Activated naive CD4-positive, alpha-beta T cell treated with anti-CD3 and anti-CD28 coated beads, Interleukin-2, amount 50 U/mL, for 24 hours (primary cell): Measurements from ENCODE around the gene CDC42EP4.

Experiments used
- H3K27ac Mint-ChIP-seq: one replicate; pipeline ENCODE4 v1.8.0; 2021; ENCODE audit warnings: mild to moderate bottlenecking, mixed read lengths
- H3K27me3 Mint-ChIP-seq: one replicate; pipeline ENCODE4 v1.8.0; 2021; ENCODE audit warnings: mixed read lengths
- H3K36me3 Mint-ChIP-seq: one replicate; pipeline ENCODE4 v1.8.0; 2021; ENCODE audit warnings: mixed read lengths
- H3K4me1 Mint-ChIP-seq: one replicate; pipeline ENCODE4 v1.8.0; 2021; ENCODE audit warnings: mixed read lengths
- H3K4me3 Mint-ChIP-seq: one replicate; pipeline ENCODE4 v1.8.0; 2021; ENCODE audit warnings: mild to moderate bottlenecking, mixed read lengths
- H3K9me3 Mint-ChIP-seq: one replicate; pipeline ENCODE4 v1.8.0; 2021; ENCODE audit warnings: mixed read lengths

Gene CDC42EP4

DNA sequence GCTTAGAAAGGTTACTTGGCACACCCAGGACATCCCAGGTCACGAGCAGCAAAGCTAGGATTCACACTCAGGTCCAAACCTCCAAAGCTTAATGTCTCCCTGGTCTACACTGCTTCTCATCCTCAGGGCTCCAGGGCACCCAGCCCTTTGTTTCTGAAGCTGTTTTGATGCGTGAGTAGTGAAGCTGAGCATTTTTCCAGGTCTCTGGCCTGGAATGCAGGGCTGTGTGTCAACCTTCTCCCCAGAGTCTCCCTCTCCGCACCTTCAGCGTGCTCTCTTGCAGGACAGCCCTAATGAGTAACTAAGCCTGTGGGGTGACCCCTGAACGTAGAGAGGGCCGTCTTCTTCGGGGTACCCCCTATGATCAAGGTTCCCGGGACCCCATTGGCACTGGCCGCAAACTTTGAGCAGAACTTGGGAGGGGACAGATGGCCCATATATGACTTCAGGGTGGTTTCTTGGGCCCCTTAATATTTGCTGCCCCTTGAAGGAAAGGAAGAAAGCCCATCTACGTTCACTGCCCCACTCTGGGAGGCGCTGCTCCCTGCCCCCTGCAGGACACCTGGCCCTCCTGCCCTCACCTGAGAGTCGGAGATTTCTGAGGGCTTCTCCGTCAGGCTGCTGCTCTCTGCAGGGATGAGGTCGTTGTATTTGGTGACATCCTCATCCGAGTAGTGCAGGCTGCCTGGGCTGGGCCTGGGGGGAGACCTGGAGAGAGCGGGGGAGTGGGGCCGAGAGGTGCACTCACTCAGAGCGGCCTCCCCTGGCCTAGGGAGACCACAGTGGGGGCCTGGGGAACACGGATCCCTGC is 36.4 kb upstream of the CDC42EP4 start:
- Mint-ChIP-seq H3K36me3 (no peaks in the 10 kb centered on the region), H3K4me1 (no peaks in the 10 kb centered on the region), H3K27me3 (no peaks in the 10 kb centered on the region), H3K4me3 (no peak overlapping the region), H3K9me3 (no peaks in the 10 kb centered on the region), H3K27ac (no peak overlapping the region)

GRCh38 chr17:73347351-73347750 is 35.5 kb upstream of the CDC42EP4 start:
- H3K9me3 Mint-ChIP-seq: no peaks in the 10 kb centered on the region
- H3K36me3 Mint-ChIP-seq: no peaks in the 10 kb centered on the region
- no peak overlapping the region for H3K4me3 Mint-ChIP-seq
- no peak overlapping the region for H3K27ac Mint-ChIP-seq
- no peaks in the 10 kb centered on the region for H3K27me3 Mint-ChIP-seq
- no peaks in the 10 kb centered on the region for H3K4me1 Mint-ChIP-seq

DNA sequence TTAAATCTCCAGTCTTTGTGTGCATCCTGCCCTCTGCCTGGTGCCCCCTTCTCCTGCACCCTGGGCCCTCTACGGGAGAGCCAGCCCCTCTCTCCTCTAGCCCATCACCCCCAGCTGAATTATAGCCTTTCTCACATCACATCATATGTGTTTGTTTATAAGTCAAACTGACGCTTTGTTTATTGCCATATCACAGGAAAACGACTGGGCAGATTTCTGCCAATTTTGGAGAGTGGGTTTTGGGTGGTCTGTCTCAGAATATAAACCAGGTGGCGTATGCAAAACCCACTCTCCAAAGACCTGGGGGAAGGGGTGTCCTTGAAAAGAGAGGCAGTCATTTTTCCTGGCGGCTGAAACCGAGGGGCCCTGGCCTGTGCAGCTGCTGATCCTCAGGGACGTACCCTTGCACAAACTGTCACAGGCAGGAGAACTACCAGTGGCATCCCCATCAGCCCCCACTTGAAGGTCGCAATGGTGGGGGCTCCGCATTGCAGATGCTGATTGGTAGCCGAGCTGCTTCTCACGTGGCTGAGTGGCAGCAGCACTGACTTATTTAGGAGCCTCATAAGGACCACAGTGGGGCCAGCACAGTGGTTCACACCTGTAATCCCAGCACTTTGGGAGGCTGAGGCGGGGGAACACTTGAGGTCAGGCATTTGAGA is 34.8 kb upstream of the CDC42EP4 start:
- Mint-ChIP-seq H3K4me3 (no peak overlapping the region), H3K36me3 (no peaks in the 10 kb centered on the region), H3K27ac (no peak overlapping the region), H3K4me1 (no peaks in the 10 kb centered on the region), H3K9me3 (no peaks in the 10 kb centered on the region), H3K27me3 (no peaks in the 10 kb centered on the region)

DNA sequence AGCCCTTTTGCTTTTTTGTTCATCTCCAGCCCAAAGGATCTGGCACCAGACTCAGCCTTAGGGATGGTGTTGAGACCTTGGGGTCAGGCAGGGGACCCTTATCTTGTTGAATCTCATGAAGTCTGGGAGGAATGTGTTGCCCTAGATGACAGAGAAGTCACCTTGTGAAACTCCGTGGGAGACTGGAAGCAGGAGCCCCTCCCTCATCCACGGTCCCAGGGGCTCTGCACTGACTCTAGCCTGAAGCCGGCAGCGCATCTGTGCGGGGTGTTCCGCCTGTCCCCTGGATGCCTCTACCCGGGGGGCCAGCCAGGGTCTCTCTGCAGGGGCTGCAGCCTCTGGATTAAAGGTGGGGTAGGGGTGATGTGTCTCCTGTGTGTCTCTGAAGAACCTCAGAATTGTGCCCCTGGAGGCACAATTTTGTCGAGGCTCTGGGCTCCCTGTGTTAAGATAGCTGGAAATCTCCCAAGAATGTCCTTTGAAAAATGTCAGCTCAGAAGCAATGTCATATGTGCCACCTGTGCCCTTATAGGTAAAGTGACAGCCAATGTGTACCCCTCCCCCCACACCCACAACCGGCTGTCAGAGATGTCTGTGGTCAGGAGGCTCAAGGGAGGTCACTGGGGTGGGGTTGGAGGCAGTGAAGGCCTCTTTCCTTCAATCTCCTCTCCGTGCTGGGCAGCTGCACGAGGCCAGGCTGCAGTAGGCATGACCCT is 32.1 kb upstream of the CDC42EP4 start:
- H3K4me1 Mint-ChIP-seq: no peaks in the 10 kb centered on the region
- H3K27me3 Mint-ChIP-seq: no peaks in the 10 kb centered on the region
- H3K4me3 Mint-ChIP-seq: no peak overlapping the region
- no peak overlapping the region for H3K27ac Mint-ChIP-seq
- H3K36me3 Mint-ChIP-seq: no peaks in the 10 kb centered on the region
- no peaks in the 10 kb centered on the region for H3K9me3 Mint-ChIP-seq

- H3K36me3 Mint-ChIP-seq: no peaks in the 10 kb centered on the region
- H3K27ac Mint-ChIP-seq: no peak overlapping the region
- H3K4me1 Mint-ChIP-seq: no peaks in the 10 kb centered on the region
- no peaks in the 10 kb centered on the region for H3K27me3 Mint-ChIP-seq
- H3K9me3 Mint-ChIP-seq: no peaks in the 10 kb centered on the region
- H3K4me3 Mint-ChIP-seq: no peak overlapping the region
Observed at GRCh38 chr17:73343168-73343634, 31.4 kb upstream of the CDC42EP4 start.

- H3K27me3 Mint-ChIP-seq: no peaks in the 10 kb centered on the region
- no peak overlapping the region for H3K27ac Mint-ChIP-seq
- no peaks in the 10 kb centered on the region for H3K4me1 Mint-ChIP-seq
- no peaks in the 10 kb centered on the region for H3K36me3 Mint-ChIP-seq
- H3K4me3 Mint-ChIP-seq: no peak overlapping the region
- H3K9me3 Mint-ChIP-seq: no peaks in the 10 kb centered on the region
Observed at GRCh38 chr17:73342541-73343167, 30.9 kb upstream of the CDC42EP4 start.

DNA sequence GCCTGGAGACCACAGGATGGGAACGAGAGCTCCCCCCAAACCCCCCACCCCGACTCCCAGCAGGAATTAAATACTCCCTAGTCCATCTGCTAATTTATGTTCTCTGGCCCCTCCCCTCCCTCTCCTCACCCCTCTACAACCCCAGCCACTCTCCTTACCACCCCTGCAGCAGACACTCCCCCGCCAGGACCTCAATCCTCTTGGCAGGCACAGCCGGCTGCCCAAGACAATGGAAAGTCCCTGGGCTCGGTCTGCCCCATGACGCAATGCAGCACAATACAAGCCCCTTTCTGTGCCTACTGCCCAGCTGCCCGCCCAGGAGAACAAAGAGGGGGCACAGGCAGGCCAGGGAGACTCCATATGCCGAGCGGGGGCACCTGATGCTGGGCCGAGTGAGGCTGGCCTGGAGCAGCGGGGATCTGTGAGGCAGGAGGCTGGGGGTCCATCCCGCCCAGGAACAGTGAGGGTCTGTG is 30.3 kb upstream of the CDC42EP4 start:
- Mint-ChIP-seq H3K27me3 (no peaks in the 10 kb centered on the region), H3K9me3 (no peaks in the 10 kb centered on the region), H3K4me3 (no peak overlapping the region), H3K4me1 (no peaks in the 10 kb centered on the region), H3K27ac (no peak overlapping the region), H3K36me3 (no peaks in the 10 kb centered on the region)

- Mint-ChIP-seq H3K36me3 (no peaks in the 10 kb centered on the region), H3K9me3 (no peaks in the 10 kb centered on the region), H3K4me3 (no peak overlapping the region), H3K27ac (no peak overlapping the region), H3K27me3 (no peaks in the 10 kb centered on the region), H3K4me1 (no peaks in the 10 kb centered on the region)
Observed at GRCh38 chr17:73341350-73342049, 29.7 kb upstream of the CDC42EP4 start.

DNA sequence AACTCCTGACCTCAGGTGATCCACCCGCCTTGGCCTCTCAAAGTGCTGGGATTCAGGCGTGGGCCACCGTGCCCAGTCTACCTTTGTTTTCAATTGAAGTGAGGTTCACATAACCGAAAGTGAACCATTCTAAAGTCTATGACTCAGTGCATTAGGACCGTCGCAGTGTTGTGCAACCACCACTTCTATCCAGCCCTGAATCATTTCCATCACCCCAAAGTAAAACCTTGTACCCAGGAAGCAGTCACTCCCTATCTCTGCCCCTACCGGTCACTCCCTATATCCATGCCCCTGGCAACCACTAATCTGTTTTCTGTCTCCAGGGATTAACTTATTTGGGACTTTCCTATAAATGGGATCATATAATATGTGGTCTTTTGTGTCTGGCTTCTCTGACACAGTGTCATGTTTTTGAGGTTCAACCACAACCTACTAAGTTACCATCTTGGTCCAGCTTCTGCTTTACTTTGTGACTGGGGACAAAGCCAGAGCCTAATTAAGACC is 28.3 kb upstream of the CDC42EP4 start:
- Mint-ChIP-seq H3K36me3 (no peaks in the 10 kb centered on the region), H3K4me1 (no peaks in the 10 kb centered on the region), H3K4me3 (no peak overlapping the region), H3K27me3 (no peaks in the 10 kb centered on the region), H3K9me3 (no peaks in the 10 kb centered on the region), H3K27ac (no peak overlapping the region)

DNA sequence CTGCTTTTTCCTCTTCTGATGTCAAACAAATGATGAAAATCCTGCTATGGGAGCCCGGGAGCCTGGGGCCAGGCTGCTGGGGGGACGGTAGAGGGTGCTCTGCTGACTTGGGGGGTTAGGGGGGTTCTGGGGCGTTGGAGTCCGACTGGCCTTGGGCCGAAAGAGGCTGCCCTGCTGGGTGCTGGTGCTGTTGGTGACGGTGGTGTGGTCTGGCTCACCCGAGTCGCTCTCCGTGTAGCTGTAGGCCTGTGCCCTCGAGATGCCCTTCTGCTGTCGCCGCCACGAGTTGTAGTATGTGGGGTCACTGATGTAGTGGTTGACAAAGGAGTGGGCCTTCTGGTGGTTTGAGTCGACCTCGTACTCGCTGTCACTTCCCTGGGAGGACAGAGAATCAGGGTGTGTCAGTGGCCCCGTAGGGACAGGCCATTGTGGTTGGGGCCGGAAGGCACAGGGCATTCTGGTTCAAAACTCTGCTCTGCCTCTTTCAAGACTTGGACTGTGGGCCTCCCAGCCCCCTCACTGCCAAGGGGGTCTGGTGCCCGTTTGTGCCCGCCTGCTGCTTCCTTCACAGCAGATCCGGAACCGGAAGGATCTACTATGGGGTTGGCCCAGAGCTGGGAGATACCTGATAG is 26.9 kb upstream of the CDC42EP4 start:
- no peaks in the 10 kb centered on the region for H3K9me3 Mint-ChIP-seq
- no peaks in the 10 kb centered on the region for H3K27me3 Mint-ChIP-seq
- no peak overlapping the region for H3K27ac Mint-ChIP-seq
- no peaks in the 10 kb centered on the region for H3K4me1 Mint-ChIP-seq
- no peaks in the 10 kb centered on the region for H3K36me3 Mint-ChIP-seq
- H3K4me3 Mint-ChIP-seq: no peak overlapping the region

DNA sequence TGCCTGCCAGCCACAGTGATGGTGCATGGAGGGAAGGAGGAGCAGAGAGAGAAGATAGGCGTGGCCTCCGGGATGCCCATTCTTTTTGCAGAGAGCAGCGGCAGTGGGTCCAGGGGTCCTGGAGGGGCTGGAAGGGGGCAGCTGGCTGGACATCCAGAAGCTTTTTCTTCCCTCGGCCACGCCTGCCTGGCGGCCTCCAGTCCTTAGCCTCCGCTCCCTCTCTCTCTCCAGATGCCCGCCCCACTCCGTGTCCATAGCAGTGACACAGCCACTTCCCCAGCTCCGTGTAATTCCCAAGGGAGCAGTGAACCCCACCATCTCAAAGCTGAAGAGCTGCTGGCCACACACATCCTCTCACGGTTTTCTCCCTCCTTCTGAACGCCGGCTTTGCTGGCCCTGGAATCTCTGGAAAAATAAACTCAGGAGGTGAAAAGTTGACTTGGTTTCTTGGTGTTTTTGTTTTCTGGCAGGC is 26.3 kb upstream of the CDC42EP4 start:
- H3K4me1 Mint-ChIP-seq: no peaks in the 10 kb centered on the region
- no peaks in the 10 kb centered on the region for H3K36me3 Mint-ChIP-seq
- no peaks in the 10 kb centered on the region for H3K9me3 Mint-ChIP-seq
- no peak overlapping the region for H3K27ac Mint-ChIP-seq
- H3K27me3 Mint-ChIP-seq: no peaks in the 10 kb centered on the region
- no peak overlapping the region for H3K4me3 Mint-ChIP-seq

GRCh38 chr17:73337330-73337710 is 25.5 kb upstream of the CDC42EP4 start:
- Mint-ChIP-seq H3K27ac (no peak overlapping the region), H3K36me3 (no peaks in the 10 kb centered on the region), H3K27me3 (no peaks in the 10 kb centered on the region), H3K4me1 (no peaks in the 10 kb centered on the region), H3K4me3 (no peak overlapping the region), H3K9me3 (no peaks in the 10 kb centered on the region)

DNA sequence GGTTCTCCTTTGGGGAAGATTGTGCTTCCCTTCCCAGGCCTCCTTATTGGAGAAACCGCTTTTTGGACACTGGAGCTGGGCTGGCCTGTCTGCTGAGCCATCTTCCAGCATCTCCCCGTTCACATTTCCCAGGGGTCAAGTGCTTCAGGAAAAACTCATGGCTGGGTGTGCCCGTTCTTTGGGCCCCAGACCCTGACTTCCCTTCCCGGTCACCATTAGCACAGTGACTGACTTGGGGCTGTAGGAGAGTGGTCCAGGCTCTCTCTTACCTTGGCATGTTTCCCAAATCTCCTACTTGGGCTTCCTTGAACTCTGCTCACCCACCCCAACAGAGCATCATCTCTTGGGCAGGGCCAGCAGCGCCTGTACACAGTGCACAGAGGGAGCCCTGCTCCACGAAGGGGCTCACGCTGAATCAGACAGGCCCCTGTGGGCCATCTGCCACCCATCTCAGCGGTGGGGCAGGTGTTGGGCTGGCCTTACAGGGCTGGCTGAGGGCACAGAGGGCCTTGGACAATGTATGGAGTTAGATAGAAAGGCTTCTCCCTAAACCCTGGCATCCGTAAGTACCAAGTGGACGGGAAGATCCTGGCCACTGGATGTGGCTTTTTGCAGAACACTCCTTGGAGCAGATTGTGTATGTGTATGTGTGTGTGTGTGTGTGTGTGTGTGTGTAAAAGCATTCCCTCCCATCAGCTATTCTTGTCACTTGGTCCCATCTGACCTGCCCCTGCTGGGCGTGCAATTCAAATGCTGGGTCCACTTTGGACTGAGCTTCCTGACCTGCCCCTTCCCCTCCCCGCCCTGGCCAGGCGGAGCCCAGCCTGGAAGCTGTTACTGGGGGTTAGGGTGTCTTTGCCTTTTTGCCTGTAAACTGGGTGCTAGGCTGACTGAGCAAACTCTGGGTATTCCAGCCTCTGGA is 24.9 kb upstream of the CDC42EP4 start:
- no peak overlapping the region for H3K27ac Mint-ChIP-seq
- no peaks in the 10 kb centered on the region for H3K4me1 Mint-ChIP-seq
- no peaks in the 10 kb centered on the region for H3K36me3 Mint-ChIP-seq
- no peaks in the 10 kb centered on the region for H3K27me3 Mint-ChIP-seq
- no peak overlapping the region for H3K4me3 Mint-ChIP-seq
- H3K9me3 Mint-ChIP-seq: no peaks in the 10 kb centered on the region
